22Rv1 (cell line): ENCODE results near the gene LANCL1.

Source experiments
- ZFX ChIP-seq: fragments of 450-650 bp; IDR thresholded peaks from 2 replicates; pipeline ENCODE4 v1.6.1; 2017; ENCODE audit warnings: antibody characterized with exemption, borderline replicate concordance
- TF ChIP-seq, protein P1 (sequence below): fragments of 450-650 bp; IDR thresholded peaks from 2 replicates; pipeline ENCODE4 v1.5.1; 2017; ENCODE audit warnings: mild to moderate bottlenecking

DNA sequence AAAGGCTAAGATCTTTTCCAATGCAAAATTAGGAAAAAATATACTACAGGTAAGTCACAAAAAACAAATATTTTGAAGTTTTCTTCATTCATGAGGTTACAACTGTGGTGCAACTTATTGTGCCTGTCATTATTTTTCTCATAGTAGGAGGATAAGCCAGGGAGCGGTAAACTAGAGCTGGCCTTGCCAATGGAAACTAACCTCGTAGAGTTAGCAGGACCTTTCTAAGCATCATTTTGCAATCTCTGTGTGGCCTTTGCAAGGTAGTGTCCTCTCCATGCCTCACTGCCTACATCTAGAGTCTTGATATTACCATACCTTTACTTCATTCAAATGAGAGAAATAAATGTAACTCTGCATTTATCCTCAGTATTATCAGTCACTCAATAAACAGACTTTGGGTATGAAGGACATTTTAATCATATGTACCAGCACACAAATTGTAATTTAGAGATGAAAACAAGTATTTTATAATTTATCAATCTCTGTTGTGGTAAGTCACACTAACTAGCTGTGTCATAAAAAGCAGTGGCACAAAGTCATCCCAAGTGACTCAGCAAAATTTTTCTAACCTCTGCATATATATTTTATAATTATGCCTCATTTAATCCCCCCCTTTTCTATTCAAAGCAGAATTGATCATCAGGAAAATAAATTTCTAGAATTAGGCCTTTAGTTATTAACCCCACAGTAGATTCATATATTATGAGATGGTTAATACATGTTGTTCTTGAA, 47.0 kb downstream of the LANCL1 start:
- TF ChIP-seq, protein P1, sequence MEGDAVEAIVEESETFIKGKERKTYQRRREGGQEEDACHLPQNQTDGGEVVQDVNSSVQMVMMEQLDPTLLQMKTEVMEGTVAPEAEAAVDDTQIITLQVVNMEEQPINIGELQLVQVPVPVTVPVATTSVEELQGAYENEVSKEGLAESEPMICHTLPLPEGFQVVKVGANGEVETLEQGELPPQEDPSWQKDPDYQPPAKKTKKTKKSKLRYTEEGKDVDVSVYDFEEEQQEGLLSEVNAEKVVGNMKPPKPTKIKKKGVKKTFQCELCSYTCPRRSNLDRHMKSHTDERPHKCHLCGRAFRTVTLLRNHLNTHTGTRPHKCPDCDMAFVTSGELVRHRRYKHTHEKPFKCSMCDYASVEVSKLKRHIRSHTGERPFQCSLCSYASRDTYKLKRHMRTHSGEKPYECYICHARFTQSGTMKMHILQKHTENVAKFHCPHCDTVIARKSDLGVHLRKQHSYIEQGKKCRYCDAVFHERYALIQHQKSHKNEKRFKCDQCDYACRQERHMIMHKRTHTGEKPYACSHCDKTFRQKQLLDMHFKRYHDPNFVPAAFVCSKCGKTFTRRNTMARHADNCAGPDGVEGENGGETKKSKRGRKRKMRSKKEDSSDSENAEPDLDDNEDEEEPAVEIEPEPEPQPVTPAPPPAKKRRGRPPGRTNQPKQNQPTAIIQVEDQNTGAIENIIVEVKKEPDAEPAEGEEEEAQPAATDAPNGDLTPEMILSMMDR, result no peak
- no peak for TF ChIP-seq ZFX
